ENCODE results near the gene BGLAP.

GRCh38 chr1:156200044-156200443, 41.9 kb upstream of the BGLAP start:
- TF ChIP-seq, protein P1, sequence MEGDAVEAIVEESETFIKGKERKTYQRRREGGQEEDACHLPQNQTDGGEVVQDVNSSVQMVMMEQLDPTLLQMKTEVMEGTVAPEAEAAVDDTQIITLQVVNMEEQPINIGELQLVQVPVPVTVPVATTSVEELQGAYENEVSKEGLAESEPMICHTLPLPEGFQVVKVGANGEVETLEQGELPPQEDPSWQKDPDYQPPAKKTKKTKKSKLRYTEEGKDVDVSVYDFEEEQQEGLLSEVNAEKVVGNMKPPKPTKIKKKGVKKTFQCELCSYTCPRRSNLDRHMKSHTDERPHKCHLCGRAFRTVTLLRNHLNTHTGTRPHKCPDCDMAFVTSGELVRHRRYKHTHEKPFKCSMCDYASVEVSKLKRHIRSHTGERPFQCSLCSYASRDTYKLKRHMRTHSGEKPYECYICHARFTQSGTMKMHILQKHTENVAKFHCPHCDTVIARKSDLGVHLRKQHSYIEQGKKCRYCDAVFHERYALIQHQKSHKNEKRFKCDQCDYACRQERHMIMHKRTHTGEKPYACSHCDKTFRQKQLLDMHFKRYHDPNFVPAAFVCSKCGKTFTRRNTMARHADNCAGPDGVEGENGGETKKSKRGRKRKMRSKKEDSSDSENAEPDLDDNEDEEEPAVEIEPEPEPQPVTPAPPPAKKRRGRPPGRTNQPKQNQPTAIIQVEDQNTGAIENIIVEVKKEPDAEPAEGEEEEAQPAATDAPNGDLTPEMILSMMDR (IDR thresholded peaks at IDR 0.05), result no peak
- TF ChIP-seq EZH2 (IDR thresholded peaks at IDR 0.05; ENCODE audit: borderline replicate concordance, insufficient read depth, low read depth, low read length, poor library complexity, severe bottlenecking), result no peak

All from B cell (primary cell).